Measurements from ENCODE around the gene GJB6. TPM values are rescaled to one million over a fixed set of nuclear protein-coding genes. Genes with fewer than 3 reads are reported as not detected.

GJB6 gene
- total and polyA plus RNA-seq, 2 experiments from 2014 or later, result not detected

- Histone ChIP-seq H3K27ac (ENCODE audit: low read depth) (no peak overlapping the region), H3K4me2 (no peak overlapping the region), H3K9me2 (ENCODE audit: insufficient read depth) (no peaks in the 10 kb centered on the region), H3K4me3 (no peak overlapping the region), H3F3A (replicated peaks; ENCODE audit: low read depth) (no peaks in the 10 kb centered on the region), H3K36me3 (ENCODE audit: insufficient read depth) (no peaks in the 10 kb centered on the region), H3K4me1 (ENCODE audit: insufficient read depth) (no peaks in the 10 kb centered on the region), H4K20me1 (replicated peaks; ENCODE audit: insufficient read depth) (0 out of 2 replicates have a peak, but pooled peaks cover 3% of the 10 kb centered on the region), H3K27me3 (ENCODE audit: insufficient read depth) (peaks cover 16% of the 10 kb centered on the region), H3K79me2 (replicated peaks; ENCODE audit: insufficient read depth) (no peaks in the 10 kb centered on the region), H2AFZ (no peak overlapping the region)
- Mint-ChIP-seq H3K4me3 (no peak overlapping the region), H3K9me3 (no peaks in the 10 kb centered on the region; the same call in 2 of the 3 replicates), H3K4me1 (peaks cover 2% of the 10 kb centered on the region; the same call in 1 of the 3 replicates), H3K27me3 (ENCODE audit: insufficient read depth, low read depth, poor library complexity) (peaks cover 7% of the 10 kb centered on the region), H3K27ac (no peak overlapping the region), H3K36me3 (ENCODE audit: low read depth) (no peaks in the 10 kb centered on the region)
- TF ChIP-seq ZNF462 (CRISPR knock-in tag; IDR thresholded peaks at IDR 0.05) (no peak), CREB1 (CRISPR knock-in tag; IDR thresholded peaks at IDR 0.05; ENCODE audit: low read depth) (no peak), CTCF (conservative IDR thresholded peaks at IDR 0.05; ENCODE audit: low read depth in 2 of 2) (peak; percentile 77 to 85)
- peak; percentile 79 for DNase-seq (ENCODE audit: low spot score)
- peak; percentile 85 for ATAC-seq
Observed at GRCh38 chr13:20182231-20182846, 49.8 kb downstream of the GJB6 start.
